GM13977 (cell line): Measurements from ENCODE around the gene ADCY5.

Experiments
- DNase-seq: peaks from one replicate; pipeline ENCODE4 v3.0.0; 2012; ENCODE audit warnings: low spot score
- in situ Hi-C: fragments of 300-500 bp; cut with MboI; formaldehyde crosslinking; loops from one replicate; pipeline ENCODE4 v1.12.0; 2022; ENCODE audit warnings: low sequenced_read_pairs, low pct_unique_long_range_greater_than_20kb, mixed read lengths, inconsistent platforms; ENCODE audit not compliant: unreplicated experiment
- TF ChIP-seq, protein P1 (sequence below): IDR thresholded peaks from 2 replicates; pipeline ENCODE4 v1.5.1; 2012; ENCODE audit warnings: mild to moderate bottlenecking, control low read depth; ENCODE audit not compliant: insufficient read depth; ENCODE audit errors: extremely low read depth, missing control alignments

The ADCY5 gene

DNA sequence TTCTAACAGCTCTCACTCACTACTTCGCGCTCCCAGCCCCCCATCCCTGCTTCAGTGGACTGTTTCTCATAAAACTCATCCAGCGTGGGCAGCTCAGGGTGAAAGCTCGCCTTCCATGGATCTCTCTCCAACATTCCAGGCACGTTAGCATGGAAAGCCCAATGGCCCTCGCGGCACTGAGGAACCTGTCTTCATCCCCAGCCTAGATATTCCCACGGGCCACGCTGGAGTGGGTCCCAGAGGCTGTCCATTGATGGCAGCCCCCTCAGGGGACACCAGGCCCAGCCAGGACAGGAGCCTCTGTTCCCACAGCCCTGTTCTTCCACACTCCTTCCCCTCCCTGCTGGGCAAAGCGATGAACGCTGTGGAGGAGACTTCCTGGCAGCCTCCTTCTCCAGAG is 126.0 kb downstream of the ADCY5 start:
- DNase-seq = no peak
- TF ChIP-seq, protein P1, sequence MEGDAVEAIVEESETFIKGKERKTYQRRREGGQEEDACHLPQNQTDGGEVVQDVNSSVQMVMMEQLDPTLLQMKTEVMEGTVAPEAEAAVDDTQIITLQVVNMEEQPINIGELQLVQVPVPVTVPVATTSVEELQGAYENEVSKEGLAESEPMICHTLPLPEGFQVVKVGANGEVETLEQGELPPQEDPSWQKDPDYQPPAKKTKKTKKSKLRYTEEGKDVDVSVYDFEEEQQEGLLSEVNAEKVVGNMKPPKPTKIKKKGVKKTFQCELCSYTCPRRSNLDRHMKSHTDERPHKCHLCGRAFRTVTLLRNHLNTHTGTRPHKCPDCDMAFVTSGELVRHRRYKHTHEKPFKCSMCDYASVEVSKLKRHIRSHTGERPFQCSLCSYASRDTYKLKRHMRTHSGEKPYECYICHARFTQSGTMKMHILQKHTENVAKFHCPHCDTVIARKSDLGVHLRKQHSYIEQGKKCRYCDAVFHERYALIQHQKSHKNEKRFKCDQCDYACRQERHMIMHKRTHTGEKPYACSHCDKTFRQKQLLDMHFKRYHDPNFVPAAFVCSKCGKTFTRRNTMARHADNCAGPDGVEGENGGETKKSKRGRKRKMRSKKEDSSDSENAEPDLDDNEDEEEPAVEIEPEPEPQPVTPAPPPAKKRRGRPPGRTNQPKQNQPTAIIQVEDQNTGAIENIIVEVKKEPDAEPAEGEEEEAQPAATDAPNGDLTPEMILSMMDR = no peak
- in situ Hi-C loops = no loop called here

DNA sequence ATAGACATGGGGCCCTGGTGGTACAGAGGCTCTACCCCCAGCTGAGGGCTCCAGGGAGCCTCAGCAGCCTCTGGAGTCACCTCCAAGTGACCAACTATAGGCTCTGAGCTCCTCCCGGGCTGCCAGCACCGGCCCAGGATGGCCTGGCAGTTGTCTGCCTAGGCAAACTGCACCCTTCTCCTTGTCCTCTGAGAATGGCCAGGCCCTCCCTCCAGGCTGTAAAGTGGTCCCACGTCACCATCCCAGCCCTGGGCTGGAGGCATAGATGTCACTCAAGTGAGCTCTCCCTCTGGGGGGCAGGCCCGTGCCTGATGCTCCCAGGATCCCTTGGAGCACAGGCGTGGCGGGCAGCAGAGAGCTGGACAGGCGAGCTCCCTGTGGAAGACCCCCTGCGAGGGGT is 127.1 kb downstream of the ADCY5 start:
- in situ Hi-C loops = no loop called here
- TF ChIP-seq, protein P1 = no peak
- DNase-seq = no peak

DNA sequence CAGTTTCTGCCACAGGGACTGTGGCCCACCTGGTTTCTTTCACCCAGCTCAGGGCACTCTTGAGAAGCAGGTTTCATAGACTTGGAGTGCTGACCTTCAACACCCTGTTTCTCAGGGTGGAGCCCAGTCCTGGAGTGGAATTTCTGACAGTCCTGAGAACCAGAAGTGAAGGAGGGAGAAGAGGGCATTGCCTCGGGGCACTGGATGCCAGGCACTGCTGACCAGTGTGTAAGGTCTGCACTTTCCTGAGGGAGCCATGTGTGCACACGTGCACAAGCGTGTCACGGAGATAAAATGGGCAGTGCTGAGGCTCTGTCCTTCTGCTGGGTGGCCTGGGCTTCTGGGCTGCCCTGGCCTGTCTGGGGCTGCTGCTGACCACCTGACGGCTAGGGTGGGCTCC is 128.7 kb downstream of the ADCY5 start:
- in situ Hi-C loops = no loop called here
- TF ChIP-seq, protein P1 = no peak
- no peak for DNase-seq

DNA sequence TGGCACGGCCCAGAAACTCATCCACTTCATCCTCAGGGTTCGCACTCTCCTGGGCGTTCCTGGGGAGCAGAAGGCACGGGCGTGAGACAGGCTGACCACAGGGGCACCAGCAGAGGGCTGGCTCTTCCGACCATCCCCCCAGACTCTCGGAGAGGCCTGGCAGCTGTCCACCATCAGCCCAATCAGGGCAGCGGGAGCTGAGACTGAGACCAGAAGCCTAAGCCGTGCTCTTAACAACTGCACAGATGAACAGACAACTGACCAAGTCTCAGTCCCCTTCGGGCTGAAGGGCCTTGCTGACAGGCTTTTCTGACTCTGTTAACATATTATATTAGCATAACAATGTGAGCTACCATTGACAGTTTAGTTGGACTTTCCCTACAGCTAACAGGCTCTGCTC is 129.1 kb downstream of the ADCY5 start:
- no peak for DNase-seq
- in situ Hi-C loops = no loop called here
- TF ChIP-seq, protein P1 = no peak

DNA sequence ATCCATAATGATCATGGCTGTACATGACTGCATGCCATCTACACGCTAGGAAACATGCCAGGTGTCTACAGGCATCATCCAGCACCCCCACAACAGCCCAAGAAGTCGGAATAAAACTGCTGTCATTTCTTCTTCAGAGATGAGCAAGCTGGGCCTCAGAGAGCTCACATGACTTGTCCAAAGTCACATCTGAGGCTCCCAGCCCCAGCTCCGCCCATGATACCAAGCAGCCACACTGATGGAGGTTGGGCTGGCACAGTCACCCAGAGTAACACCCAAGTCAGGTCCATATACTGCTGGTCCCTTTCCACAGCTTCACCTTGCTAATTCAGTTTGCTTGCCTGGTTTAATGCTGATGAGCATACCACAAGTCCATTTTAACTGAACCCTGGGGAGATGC is 130.5 kb downstream of the ADCY5 start:
- in situ Hi-C loops = no loop called here
- TF ChIP-seq, protein P1 = no peak
- DNase-seq = no peak

DNA sequence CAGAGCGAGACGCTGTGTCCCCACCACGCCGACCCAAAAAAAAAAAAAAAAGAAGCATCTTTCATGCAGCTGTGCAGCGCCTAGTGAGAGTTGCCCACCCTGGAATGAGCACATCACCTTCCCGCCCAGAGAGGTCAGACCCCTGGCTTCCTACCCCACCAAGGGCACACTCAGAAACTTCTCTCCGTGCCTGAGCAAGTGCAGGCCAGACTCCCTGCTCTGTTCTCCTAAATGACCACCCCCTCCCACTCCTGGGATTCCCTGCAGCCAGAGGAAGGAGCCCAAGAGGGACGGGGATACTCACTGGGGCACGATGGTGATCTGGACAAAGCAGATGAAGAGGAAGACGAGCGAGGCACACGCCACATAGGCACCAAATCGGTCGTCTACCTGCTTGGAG is 131.2 kb downstream of the ADCY5 start:
- in situ Hi-C loops = no loop called here
- TF ChIP-seq, protein P1 = no peak
- no peak for DNase-seq

DNA sequence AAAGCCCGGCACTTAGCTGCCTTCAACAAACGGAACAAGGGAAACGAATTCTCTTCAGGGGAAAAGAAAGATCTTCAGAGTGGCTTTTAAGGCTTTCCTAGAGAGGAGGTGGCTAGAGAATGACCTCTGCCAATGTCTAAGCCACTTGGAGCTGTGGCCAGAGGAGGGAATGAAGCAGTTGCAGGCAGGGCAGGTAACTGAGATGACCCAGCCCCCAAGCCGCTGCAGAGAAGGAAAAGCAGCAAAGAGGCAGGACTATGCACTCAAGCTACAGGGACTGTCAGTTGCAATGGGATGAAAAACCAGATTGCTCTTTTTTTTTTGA is 133.7 kb downstream of the ADCY5 start:
- no peak for DNase-seq
- TF ChIP-seq, protein P1 = no peak
- in situ Hi-C loops = no loop called here
